SH-SY5Y (cell line): Measurements from ENCODE around the gene TAF8.

Experiments
- GATA2 ChIP-seq: IDR thresholded peaks from 2 replicates; pipeline ENCODE4 v1.6.1; 2011; ENCODE audit warnings: mild to moderate bottlenecking, low read depth, low read length
- GATA3 ChIP-seq: IDR thresholded peaks from 2 replicates; pipeline ENCODE4 v1.6.1; 2011; ENCODE audit warnings: low read depth, mild to moderate bottlenecking, low read length, moderate library complexity

The TAF8 gene

GRCh38 chr6:42050297-42051267, at the start of gene TAF8:
Gene TAF8 (plus strand): TSS chr6:42050524. CDS start chr6:42050542, 18 bp downstream.
- no peak for TF ChIP-seq GATA2
- TF ChIP-seq GATA3, result no peak

- TF ChIP-seq GATA2 (no peak), GATA3 (no peak)
Measured at GRCh38 chr6:42001506-42001905, 48.8 kb upstream of the TAF8 start.

GRCh38 chr6:42007286-42008137, 42.8 kb upstream of the TAF8 start:
- TF ChIP-seq GATA2 (no peak), GATA3 (no peak)

- TF ChIP-seq GATA3, result no peak
- TF ChIP-seq GATA2, result no peak
Measured at GRCh38 chr6:42009844-42010184, 40.5 kb upstream of the TAF8 start.

GRCh38 chr6:42010185-42010891, 40.0 kb upstream of the TAF8 start:
- TF ChIP-seq GATA2, result no peak
- TF ChIP-seq GATA3, result no peak

GRCh38 chr6:42010909-42011308, 39.4 kb upstream of the TAF8 start:
- TF ChIP-seq GATA3 (no peak), GATA2 (no peak)

- no peak for TF ChIP-seq GATA3
- TF ChIP-seq GATA2, result no peak
Measured at GRCh38 chr6:42012501-42013133, 37.7 kb upstream of the TAF8 start.

- no peak for TF ChIP-seq GATA2
- no peak for TF ChIP-seq GATA3
Measured at GRCh38 chr6:42013134-42013516, 37.2 kb upstream of the TAF8 start.

GRCh38 chr6:42017021-42017643, 33.2 kb upstream of the TAF8 start:
- TF ChIP-seq GATA2 (no peak), GATA3 (no peak)

- TF ChIP-seq GATA2 (no peak), GATA3 (no peak)
Measured at GRCh38 chr6:42020967-42021366, 29.4 kb upstream of the TAF8 start.

GRCh38 chr6:42021847-42022754, 28.2 kb upstream of the TAF8 start:
- TF ChIP-seq GATA3 (no peak), GATA2 (no peak)

GRCh38 chr6:42022755-42023384, 27.5 kb upstream of the TAF8 start:
- TF ChIP-seq GATA3 (no peak), GATA2 (no peak)
